ENCODE measurements around the gene CLEC17A. TPM values are rescaled to one million over a fixed set of nuclear protein-coding genes. Genes with fewer than 3 reads are reported as not detected.
A peak's percentile ranks its signal among the peaks of the same experiment; 100 is the strongest.

Gene CLEC17A
- total and polyA plus RNA-seq, 2 of the 13 experiments (the other 11 are each of a cell fraction or from before 2014, with no cell fraction given): not detected

- TF ChIP-seq, protein P1, sequence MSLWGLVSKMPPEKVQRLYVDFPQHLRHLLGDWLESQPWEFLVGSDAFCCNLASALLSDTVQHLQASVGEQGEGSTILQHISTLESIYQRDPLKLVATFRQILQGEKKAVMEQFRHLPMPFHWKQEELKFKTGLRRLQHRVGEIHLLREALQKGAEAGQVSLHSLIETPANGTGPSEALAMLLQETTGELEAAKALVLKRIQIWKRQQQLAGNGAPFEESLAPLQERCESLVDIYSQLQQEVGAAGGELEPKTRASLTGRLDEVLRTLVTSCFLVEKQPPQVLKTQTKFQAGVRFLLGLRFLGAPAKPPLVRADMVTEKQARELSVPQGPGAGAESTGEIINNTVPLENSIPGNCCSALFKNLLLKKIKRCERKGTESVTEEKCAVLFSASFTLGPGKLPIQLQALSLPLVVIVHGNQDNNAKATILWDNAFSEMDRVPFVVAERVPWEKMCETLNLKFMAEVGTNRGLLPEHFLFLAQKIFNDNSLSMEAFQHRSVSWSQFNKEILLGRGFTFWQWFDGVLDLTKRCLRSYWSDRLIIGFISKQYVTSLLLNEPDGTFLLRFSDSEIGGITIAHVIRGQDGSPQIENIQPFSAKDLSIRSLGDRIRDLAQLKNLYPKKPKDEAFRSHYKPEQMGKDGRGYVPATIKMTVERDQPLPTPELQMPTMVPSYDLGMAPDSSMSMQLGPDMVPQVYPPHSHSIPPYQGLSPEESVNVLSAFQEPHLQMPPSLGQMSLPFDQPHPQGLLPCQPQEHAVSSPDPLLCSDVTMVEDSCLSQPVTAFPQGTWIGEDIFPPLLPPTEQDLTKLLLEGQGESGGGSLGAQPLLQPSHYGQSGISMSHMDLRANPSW (CRISPR knock-in tag; IDR thresholded peaks at IDR 0.05; ENCODE audit: borderline replicate concordance): peak; percentile 69; the same call in 1 of the 2 replicates
- TF ChIP-seq ZNF704 (CRISPR knock-in tag; IDR thresholded peaks at IDR 0.05; ENCODE audit: borderline replicate concordance) (no peak; the same call in 1 of the 2 replicates), SRSF9 (IDR thresholded peaks at IDR 0.05; ENCODE audit: borderline replicate concordance, insufficient read depth, low read depth, low read length, poor library complexity, severe bottlenecking) (no peak), THYN1 (CRISPR knock-in tag; IDR thresholded peaks at IDR 0.05; ENCODE audit: borderline replicate concordance, low read depth) (no peak), TAF1 (CRISPR knock-in tag; IDR thresholded peaks at IDR 0.05) (peak; percentile 81), PBX2 (CRISPR knock-in tag; IDR thresholded peaks at IDR 0.05) (no peak), ARID2 (CRISPR knock-in tag; IDR thresholded peaks at IDR 0.05; ENCODE audit: borderline replicate concordance) (peak; percentile 59; the same call in 1 of the 2 replicates), FOXJ3 (CRISPR knock-in tag; IDR thresholded peaks at IDR 0.05; ENCODE audit: borderline replicate concordance) (0 out of 2 replicates have a peak, but pooled peaks have one; percentile 32), NFYC (CRISPR knock-in tag; IDR thresholded peaks at IDR 0.05) (peak; percentile 30; the same call in 1 of the 2 replicates), PHF5A (CRISPR knock-in tag; IDR thresholded peaks at IDR 0.05; ENCODE audit: low read depth, unreplicated experiment) (peak; percentile 49), PLRG1 (conservative IDR thresholded peaks at IDR 0.05) (no peak), ZNF691 (CRISPR knock-in tag; IDR thresholded peaks at IDR 0.05; ENCODE audit: borderline replicate concordance, low read depth) (0 out of 2 replicates have a peak, but pooled peaks have one; percentile 79), FOSL1 (CRISPR knock-in tag; IDR thresholded peaks at IDR 0.05; ENCODE audit: borderline replicate concordance) (no peak), MTERF4 (CRISPR knock-in tag; IDR thresholded peaks at IDR 0.05) (peak; percentile 85; the same call in 1 of the 2 replicates)
- TF ChIP-seq, protein P2, sequence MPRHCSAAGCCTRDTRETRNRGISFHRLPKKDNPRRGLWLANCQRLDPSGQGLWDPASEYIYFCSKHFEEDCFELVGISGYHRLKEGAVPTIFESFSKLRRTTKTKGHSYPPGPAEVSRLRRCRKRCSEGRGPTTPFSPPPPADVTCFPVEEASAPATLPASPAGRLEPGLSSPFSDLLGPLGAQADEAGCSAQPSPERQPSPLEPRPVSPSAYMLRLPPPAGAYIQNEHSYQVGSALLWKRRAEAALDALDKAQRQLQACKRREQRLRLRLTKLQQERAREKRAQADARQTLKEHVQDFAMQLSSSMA (CRISPR knock-in tag; IDR thresholded peaks at IDR 0.05): peak; percentile 73; the same call in 1 of the 2 replicates
- TF ChIP-seq, protein P3, sequence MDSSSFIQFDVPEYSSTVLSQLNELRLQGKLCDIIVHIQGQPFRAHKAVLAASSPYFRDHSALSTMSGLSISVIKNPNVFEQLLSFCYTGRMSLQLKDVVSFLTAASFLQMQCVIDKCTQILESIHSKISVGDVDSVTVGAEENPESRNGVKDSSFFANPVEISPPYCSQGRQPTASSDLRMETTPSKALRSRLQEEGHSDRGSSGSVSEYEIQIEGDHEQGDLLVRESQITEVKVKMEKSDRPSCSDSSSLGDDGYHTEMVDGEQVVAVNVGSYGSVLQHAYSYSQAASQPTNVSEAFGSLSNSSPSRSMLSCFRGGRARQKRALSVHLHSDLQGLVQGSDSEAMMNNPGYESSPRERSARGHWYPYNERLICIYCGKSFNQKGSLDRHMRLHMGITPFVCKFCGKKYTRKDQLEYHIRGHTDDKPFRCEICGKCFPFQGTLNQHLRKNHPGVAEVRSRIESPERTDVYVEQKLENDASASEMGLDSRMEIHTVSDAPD (CRISPR knock-in tag; IDR thresholded peaks at IDR 0.05): peak; percentile 63; the same call in 1 of the 2 replicates
Measured at GRCh38 chr19:14571695-14572490, 11.0 kb upstream of the CLEC17A start, which contains the start of gene NDUFB7 (continued).
